DOHH2 (cell line): ENCODE data around the gene CEP85L.

ENCODE experiments used
- EZH2phosphoT487 ChIP-seq: fragments of 200-600 bp; sonication (generic); IDR thresholded peaks from 2 replicates; pipeline ENCODE4 v1.6.1; 2017; ENCODE audit warnings: borderline replicate concordance, mild to moderate bottlenecking, antibody characterized with exemption, low read length, moderate library complexity, mixed read lengths
- TF ChIP-seq, protein P1 (sequence below): fragments of 200-600 bp; sonication (generic); IDR thresholded peaks from one replicate; pipeline ENCODE4 v1.5.1; 2014; ENCODE audit warnings: antibody characterized with exemption, mild to moderate bottlenecking, low read depth, low read length; ENCODE audit not compliant: poor library complexity, severe bottlenecking

DNA sequence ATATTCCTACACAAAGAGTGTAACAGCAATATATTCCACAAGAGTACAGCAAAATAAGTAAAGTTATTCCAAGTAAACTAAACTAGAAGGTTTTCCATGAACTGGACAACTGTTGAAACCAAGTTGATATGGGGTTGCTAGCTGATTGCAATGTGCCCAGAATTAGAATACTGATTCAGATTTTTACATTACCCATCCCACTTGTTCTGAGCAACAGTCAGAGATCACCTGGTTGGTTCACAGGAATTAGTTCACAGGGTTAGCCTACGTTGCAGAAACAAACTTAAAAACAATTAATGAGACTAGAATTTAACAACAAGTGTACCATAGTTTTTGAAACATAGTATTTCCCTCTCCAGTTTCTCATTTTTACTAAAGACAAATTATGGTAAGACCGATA, 49.1 kb downstream of the CEP85L start:
- TF ChIP-seq, protein P1, sequence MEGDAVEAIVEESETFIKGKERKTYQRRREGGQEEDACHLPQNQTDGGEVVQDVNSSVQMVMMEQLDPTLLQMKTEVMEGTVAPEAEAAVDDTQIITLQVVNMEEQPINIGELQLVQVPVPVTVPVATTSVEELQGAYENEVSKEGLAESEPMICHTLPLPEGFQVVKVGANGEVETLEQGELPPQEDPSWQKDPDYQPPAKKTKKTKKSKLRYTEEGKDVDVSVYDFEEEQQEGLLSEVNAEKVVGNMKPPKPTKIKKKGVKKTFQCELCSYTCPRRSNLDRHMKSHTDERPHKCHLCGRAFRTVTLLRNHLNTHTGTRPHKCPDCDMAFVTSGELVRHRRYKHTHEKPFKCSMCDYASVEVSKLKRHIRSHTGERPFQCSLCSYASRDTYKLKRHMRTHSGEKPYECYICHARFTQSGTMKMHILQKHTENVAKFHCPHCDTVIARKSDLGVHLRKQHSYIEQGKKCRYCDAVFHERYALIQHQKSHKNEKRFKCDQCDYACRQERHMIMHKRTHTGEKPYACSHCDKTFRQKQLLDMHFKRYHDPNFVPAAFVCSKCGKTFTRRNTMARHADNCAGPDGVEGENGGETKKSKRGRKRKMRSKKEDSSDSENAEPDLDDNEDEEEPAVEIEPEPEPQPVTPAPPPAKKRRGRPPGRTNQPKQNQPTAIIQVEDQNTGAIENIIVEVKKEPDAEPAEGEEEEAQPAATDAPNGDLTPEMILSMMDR: no peak
- TF ChIP-seq EZH2phosphoT487: no peak
